Measurements from ENCODE around the gene PREX1.
"Not testable (repeated sequence)": the region's sequence is repeated elsewhere in the genome, so short reads cannot be mapped to it uniquely, and the experiment has no call there.

The PREX1 gene

GRCh38 chr20:48794360-48794759 is 33.4 kb downstream of the PREX1 start:
- DNase-seq (ENCODE audit: low read depth) = no peak

DNA sequence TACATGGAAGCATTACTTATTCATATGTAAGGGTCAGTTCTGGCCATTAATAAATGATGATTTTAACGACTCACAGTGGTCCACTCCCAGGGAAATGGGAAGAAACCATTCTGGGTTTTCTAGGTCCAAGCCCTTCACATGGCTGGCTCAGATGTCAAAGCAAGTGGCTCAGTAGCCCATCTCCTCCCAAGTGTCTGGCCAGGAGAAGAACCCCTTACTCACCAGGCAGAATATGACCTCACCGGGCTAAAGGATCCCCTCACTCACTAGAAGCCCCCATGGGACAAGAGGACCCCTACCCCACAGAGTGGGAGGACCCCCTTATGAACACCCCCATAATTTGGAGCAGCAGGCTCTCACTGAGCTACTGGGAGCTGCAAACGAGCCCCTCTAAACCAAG is 34.0 kb downstream of the PREX1 start:
- DNase-seq (ENCODE audit: low read depth) = no peak

DNA sequence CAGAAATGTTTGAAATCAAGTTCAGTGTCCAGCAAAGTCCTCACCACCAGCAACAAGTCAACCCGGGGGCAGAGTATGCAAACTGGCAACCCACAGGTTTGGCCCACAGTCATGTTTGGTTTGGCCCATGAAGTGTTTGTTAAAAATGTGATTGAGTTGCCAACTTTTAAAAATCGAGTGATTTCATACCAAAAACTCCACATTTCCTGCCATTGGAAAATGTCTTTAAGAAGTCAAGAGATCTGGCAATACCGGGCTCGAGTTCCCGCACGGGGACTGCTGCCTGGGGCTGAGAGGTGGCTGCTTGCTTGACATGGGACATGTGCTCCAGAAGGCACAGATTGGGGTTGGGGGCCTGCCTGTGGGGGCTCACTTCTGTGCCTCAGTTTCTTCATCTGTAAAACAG is 36.1 kb downstream of the PREX1 start:
- no peak for DNase-seq (ENCODE audit: low read depth)

DNA sequence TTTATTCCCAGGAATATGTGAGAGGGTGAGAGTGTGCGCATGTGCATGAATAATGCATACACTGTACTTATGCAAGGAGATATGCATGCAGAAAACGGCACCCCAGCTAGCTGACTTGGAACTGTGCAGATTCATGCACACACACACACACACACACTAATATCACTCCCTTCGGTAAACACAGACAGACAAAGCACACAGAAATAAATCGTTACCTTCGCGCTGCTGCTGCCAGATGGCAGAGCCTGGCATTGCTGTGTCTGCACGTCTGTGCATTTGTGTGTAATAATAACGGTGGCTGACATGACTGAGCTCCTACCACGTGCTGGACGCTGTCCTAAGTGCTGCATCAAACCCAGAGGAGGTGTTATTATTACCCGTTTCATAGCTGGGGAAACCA is 36.8 kb downstream of the PREX1 start:
- DNase-seq (ENCODE audit: low read depth) = no peak

- no peak for DNase-seq (ENCODE audit: low read depth)
These were observed 37.3 kb downstream of the PREX1 start for GRCh38 chr20:48790473-48791003.

DNA sequence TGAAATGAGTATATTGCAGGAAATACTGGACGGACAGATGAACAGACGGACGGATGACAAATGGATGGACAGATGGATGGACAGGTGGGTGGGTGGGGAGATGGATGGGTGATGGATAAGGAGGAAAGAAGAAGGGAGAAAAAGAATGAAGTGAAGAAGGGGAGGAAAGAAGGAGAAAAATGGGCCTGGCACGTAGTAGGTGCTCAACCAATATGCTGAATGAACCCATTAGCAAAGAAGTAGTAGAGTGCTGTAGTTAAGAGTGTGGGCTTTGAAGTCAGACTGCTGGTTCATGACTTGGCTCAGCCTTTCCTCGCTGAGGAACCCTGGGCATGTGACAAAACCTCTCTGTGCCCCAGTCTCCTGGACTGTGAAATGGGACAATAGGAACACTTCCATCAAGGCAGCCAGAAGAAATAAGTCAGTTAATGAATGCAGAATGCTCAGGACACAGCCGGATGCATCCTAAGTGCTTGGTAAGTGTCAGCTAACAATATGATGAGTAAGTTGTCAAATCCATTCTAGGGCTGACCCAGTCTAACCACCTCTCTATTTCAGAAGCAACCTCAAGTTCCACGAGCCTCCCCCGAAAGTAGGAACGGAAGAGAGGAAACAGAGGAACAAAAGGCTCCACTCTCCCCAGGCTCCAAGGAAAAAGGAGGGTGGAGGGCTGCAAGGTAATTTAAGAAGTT is 37.9 kb downstream of the PREX1 start:
- DNase-seq (ENCODE audit: low read depth) = no peak

GRCh38 chr20:48789185-48789668 is 38.6 kb downstream of the PREX1 start:
- no peak for DNase-seq (ENCODE audit: low read depth)

DNA sequence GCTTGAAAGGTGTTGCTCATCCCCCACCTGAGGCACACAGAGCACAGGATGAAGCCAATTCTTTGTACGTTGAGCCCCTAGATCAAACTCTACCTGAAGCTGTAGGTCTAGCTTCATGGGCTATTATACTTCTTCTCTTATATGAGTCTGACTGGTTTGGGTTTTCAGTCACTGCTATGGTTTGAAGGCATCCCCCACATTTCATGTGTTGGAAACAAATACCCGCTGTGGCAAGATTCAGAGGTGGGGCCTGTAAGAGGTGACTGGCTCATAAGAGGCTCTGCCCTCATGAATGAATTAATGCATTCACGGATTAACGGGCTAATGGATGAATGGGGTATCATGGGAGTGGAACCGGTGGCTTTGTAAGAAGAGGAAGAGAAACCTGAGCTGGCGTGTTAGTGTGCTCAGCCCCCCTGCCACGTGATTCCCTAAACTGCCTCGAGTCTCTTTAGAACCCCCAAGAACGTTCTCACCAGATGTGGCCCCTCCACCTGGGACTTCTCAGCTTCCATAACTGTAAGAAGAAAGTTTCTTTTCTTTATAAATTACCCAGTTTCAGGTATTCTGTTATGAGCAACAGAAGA is 39.2 kb downstream of the PREX1 start:
- DNase-seq (ENCODE audit: low read depth) = no peak

DNA sequence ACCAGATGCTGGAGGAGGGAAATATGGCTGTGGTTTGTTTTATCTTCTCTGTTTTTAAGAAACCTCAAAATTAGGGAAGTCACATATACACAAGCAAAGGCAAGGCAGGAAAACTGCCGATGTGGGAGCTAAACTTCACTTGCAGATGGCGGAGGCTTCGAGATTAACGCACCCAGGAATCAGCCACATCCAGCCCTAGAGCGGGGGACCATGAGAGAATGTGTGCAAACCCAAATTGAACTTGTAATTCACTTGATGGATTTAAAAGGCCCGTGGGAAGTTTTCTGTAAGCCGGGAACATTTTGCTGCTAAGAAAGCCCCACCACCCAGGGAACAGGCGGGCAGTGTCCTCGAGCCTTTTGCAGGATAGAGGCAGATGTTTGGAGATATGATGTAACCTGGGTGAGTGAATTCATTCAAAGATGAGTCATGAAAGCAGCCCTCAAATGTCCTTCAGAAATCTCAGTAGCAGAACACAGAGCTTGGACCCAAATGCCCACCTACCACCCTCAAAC is 39.9 kb downstream of the PREX1 start:
- no peak for DNase-seq (ENCODE audit: low read depth)

- no peak for DNase-seq (ENCODE audit: low read depth)
These were observed 40.7 kb downstream of the PREX1 start for GRCh38 chr20:48786951-48787705.

DNA sequence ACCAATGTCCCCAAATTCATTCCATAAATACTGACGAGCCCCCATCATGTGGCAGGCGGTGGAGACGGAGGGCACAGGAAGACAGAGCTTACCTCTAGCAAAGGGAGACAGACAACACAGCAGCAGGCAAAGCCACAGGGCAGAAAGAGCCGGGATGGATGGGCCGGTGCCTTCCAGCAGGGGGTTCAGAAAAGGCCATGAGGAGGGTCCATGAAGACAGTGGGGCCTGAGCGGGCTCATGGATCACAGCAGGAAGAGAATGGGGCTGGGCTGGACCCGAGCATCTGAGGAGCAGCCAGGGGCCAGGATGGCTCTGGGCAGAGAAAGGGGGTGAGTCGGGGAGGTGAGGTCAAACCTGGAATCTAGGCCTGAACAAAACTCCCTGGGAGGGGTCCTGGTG is 42.0 kb downstream of the PREX1 start:
- DNase-seq (ENCODE audit: low read depth) = no peak

GRCh38 chr20:48785256-48785655 is 42.5 kb downstream of the PREX1 start:
- DNase-seq (ENCODE audit: low read depth) = no peak

DNA sequence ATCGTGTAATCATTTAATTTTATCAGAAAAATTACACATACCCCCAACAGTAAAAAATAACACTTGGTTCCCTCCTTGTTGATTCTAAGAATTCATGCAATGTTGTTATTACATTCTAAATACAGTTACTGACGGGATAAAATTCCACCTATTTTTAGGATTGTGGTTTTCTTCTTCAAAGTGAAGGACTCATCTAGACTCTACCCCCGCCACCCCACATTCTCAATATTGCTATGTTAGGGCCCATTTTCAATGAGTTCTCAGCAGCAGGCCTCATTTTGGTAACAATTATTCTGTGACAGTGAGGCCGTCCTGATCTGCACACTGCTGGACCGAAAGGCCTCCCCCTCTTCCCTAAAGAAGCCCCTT is 43.5 kb downstream of the PREX1 start:
- DNase-seq (ENCODE audit: low read depth) = no peak

- DNase-seq (ENCODE audit: low read depth) = no peak
These were observed 44.1 kb downstream of the PREX1 start for GRCh38 chr20:48783533-48784272.

GRCh38 chr20:48782901-48783308 is 44.9 kb downstream of the PREX1 start:
- DNase-seq (ENCODE audit: low read depth) = no peak

DNA sequence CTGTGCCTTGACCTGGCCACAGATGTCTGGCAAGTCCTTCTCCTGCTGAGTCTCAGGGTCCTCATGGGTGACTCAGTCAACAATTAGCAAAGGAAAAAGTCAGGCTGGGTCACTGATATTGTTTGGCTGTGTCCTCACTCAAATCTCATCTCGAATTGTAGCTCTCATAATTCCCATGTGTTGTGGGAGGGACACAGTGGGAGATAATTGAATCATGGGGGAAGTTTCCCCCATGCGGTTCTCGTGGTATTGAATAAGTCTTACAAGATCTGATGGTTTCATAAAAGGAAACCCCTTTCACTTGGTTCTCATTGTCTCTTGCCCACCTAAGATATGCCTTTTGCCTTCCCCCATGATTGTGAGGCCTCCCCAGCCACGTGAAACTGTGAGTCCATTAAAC is 45.7 kb downstream of the PREX1 start:
- no peak for DNase-seq (ENCODE audit: low read depth)

GRCh38 chr20:48781634-48782033 is 46.2 kb downstream of the PREX1 start:
- DNase-seq (ENCODE audit: low read depth) = no peak

- DNase-seq (ENCODE audit: low read depth) = no peak
These were observed 48.4 kb downstream of the PREX1 start for GRCh38 chr20:48779435-48779834.

GRCh38 chr20:48777821-48778220 is 50.0 kb downstream of the PREX1 start:
- DNase-seq (ENCODE audit: low read depth) = no peak

GRCh38 chr20:48777005-48777404 is 50.8 kb downstream of the PREX1 start:
- DNase-seq (ENCODE audit: low read depth) = no peak

- DNase-seq (ENCODE audit: low read depth) = no peak
These were observed 51.5 kb downstream of the PREX1 start for GRCh38 chr20:48776306-48776705.

GRCh38 chr20:48775545-48775944 is 52.3 kb downstream of the PREX1 start:
- not testable (repeated sequence) for DNase-seq (ENCODE audit: low read depth)
